ENCODE data around the gene RPL36. TPM values are rescaled to one million over a fixed set of nuclear protein-coding genes. Genes with fewer than 3 reads are reported as not detected.

RPL36 gene
- total RNA-seq, 1 donor from 2014 or later, result 1,000 TPM

DNA sequence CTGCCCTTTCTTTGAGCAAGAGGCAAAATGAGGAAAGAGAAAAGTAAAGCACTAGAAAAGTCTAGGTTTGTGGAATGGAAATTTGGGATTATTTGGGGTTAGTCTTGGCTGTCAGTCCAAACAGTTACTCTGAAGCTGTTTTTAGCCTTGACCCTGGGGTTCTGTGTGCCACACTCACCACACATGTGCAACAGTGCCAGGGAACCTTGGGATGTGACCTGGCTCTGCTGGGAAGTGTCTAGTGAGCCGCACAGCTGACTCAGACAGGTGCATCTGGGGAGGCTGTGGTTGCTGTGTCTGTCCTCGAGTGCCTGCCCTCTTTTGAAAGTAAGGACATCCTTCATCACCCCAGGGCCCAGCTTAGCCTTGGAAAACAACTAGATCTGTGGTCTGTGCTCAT lies 25.6 kb upstream of the RPL36 start:
- Mint-ChIP-seq H3K36me3 (ENCODE audit: low read depth) (peaks cover 47% of the 10 kb centered on the region), H3K9me3 (no peaks in the 10 kb centered on the region)

DNA sequence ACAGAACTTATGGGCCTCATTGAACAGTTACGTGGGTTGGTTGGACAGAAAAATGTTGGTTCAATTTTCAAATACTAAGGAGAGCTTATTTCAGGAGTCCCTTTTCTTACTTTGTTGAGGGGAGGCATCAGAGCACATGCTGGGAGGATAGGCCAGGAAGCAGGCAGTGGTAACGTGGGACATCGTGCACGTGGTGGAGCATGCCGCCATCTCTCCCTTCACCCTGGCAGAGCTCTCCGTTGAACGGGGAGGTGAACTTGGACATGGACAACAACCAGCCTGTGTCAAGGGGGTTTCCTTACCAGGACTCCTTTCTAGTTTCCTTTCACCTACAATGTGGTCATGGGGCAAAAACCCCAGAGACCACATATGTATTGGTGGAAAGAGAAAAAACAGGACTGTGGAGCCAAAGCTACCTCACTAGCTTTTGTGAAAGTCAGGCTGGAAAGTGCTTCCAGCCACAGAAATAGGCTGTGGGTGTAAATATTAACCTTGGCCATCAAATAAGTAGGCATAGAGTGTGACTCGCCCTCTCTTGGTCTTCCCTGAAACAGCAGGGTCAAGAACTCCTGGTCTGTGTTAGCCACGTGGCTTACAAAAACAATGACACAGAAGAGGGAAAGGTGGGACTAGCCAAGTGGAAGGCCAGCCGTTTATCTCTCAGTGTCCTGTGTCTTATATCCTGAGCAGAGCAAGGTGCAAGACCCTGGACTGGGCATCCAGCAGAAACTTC lies 24.1 kb upstream of the RPL36 start:
- Mint-ChIP-seq H3K9me3 (no peaks in the 10 kb centered on the region), H3K27me3 (ENCODE audit: insufficient read depth) (no peaks in the 10 kb centered on the region), H3K4me1 (ENCODE audit: low read depth) (peaks cover 10% of the 10 kb centered on the region), H3K36me3 (ENCODE audit: low read depth) (peaks cover 46% of the 10 kb centered on the region), H3K27ac (peak overlapping the region; percentile 64), H3K4me3 (no peak overlapping the region)
- intact Hi-C loops (cut with micrococcal nuclease), result no loop called here
- no peak for DNase-seq (ENCODE audit: low spot score)

More for the DNA sequence above, 25.6 kb upstream of the RPL36 start:
- intact Hi-C loops (cut with micrococcal nuclease), result no loop called here
- Mint-ChIP-seq H3K27me3 (ENCODE audit: insufficient read depth) (no peaks in the 10 kb centered on the region), H3K4me3 (no peak overlapping the region), H3K4me1 (ENCODE audit: low read depth) (peaks cover 10% of the 10 kb centered on the region), H3K27ac (no peak overlapping the region)
- no peak for DNase-seq (ENCODE audit: low spot score)

- intact Hi-C loops (cut with micrococcal nuclease), result no loop called here
- Mint-ChIP-seq H3K36me3 (ENCODE audit: low read depth) (peaks cover 45% of the 10 kb centered on the region), H3K9me3 (no peaks in the 10 kb centered on the region), H3K27ac (peak overlapping the region; percentile 77), H3K4me1 (ENCODE audit: low read depth) (peaks cover 10% of the 10 kb centered on the region), H3K27me3 (ENCODE audit: insufficient read depth) (no peaks in the 10 kb centered on the region), H3K4me3 (no peak overlapping the region)
- DNase-seq (ENCODE audit: low spot score), result no peak
Observed at GRCh38 chr19:5666921-5667610, 23.0 kb upstream of the RPL36 start.

DNA sequence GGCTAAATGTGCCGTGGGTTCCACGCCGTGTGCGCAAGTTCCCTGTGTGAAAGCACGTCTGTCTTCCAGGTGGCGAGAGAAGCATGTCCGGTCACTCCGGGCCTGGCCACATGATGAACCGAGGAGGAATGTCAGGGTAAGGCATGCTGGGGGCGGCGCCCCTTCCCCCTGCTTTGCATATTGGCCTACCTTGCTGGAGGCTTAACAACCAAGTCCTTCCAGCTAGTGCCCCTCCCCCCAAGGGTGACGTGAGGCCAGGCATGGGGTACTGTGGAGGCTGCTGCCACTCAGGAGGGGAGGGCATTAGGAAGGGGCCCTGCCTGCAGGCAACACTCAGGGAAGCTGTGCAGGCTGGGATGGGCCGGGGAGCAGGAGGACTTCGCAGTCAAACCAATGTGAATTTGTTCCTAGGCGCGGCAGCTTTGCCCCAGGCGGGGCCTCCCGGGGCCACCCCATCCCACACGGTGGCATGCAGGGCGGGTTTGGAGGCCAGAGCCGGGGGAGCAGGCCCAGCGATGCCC lies 22.3 kb upstream of the RPL36 start:
- Mint-ChIP-seq H3K27me3 (ENCODE audit: insufficient read depth) (no peaks in the 10 kb centered on the region), H3K9me3 (no peaks in the 10 kb centered on the region), H3K36me3 (ENCODE audit: low read depth) (peaks cover 45% of the 10 kb centered on the region), H3K27ac (no peak overlapping the region), H3K4me1 (ENCODE audit: low read depth) (peaks cover 10% of the 10 kb centered on the region), H3K4me3 (no peak overlapping the region)
- no peak for DNase-seq (ENCODE audit: low spot score)
- intact Hi-C loops (cut with micrococcal nuclease), result no loop called here

GRCh38 chr19:5669212-5669611 lies 20.9 kb upstream of the RPL36 start:
- intact Hi-C loops (cut with micrococcal nuclease), result no loop called here
- H3K9me3 Mint-ChIP-seq, result no peaks in the 10 kb centered on the region

DNA sequence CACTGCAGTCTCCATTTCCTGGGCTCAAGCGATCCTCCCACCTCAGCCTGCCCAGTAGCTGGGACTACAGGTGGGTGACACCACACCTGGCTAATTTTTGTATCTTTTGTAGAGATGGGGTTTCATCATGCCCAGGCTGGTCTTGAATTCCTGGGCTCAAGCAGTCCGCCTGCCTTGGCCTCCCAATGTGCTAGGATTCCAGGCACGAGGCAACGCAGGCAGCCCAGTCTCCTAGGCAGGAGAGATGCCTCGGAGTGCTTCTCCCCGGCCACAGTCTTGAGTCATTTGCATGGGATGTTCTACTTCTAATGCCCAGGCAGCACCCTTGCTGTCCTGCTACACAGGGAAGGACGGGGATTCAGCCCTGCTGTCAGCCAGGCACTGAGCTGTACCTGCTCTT lies 18.5 kb upstream of the RPL36 start:
- H3K36me3 Mint-ChIP-seq (ENCODE audit: low read depth), result peaks cover 35% of the 10 kb centered on the region
- H3K4me3 Mint-ChIP-seq, result no peak overlapping the region
- no peak for DNase-seq (ENCODE audit: low spot score)
- no peak overlapping the region for H3K27ac Mint-ChIP-seq
- H3K9me3 Mint-ChIP-seq, result no peaks in the 10 kb centered on the region
- no peaks in the 10 kb centered on the region for H3K4me1 Mint-ChIP-seq (ENCODE audit: low read depth)
- H3K27me3 Mint-ChIP-seq (ENCODE audit: insufficient read depth), result no peaks in the 10 kb centered on the region
- intact Hi-C loops (cut with micrococcal nuclease), result no loop called here

More at GRCh38 chr19:5669212-5669611, 20.9 kb upstream of the RPL36 start:
- H3K4me3 Mint-ChIP-seq, result no peak overlapping the region
- H3K36me3 Mint-ChIP-seq (ENCODE audit: low read depth), result peaks cover 48% of the 10 kb centered on the region
- no peak for DNase-seq (ENCODE audit: low spot score)
- H3K27me3 Mint-ChIP-seq (ENCODE audit: insufficient read depth), result no peaks in the 10 kb centered on the region
- peaks cover 10% of the 10 kb centered on the region for H3K4me1 Mint-ChIP-seq (ENCODE audit: low read depth)
- no peak overlapping the region for H3K27ac Mint-ChIP-seq

- Mint-ChIP-seq H3K4me3 (no peak overlapping the region), H3K4me1 (ENCODE audit: low read depth) (no peaks in the 10 kb centered on the region), H3K27ac (no peak overlapping the region), H3K9me3 (no peaks in the 10 kb centered on the region), H3K27me3 (ENCODE audit: insufficient read depth) (no peaks in the 10 kb centered on the region), H3K36me3 (ENCODE audit: low read depth) (peaks cover 28% of the 10 kb centered on the region)
- no peak for DNase-seq (ENCODE audit: low spot score)
- intact Hi-C loops (cut with micrococcal nuclease), result no loop called here
Observed at GRCh38 chr19:5672708-5673459, 17.2 kb upstream of the RPL36 start.

DNA sequence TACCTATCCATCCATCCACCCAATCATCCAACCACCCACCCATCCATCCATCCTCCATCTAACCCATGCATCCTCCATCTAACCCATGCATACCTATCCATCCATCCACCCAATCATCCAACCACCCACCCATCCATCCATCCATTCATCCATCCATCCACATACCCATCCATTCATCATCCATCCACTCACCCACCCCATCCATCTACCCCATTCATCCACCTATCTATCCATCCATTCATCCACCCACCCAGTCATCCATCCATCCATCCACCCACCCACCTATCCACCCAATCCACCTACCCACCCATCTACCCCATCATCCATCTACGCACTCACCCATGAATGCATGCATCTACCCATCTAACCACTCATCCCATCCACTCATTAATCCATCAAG lies 16.3 kb upstream of the RPL36 start:
- Mint-ChIP-seq H3K36me3 (ENCODE audit: low read depth) (peaks cover 26% of the 10 kb centered on the region), H3K4me3 (no peak overlapping the region), H3K9me3 (no peaks in the 10 kb centered on the region), H3K27me3 (ENCODE audit: insufficient read depth) (no peaks in the 10 kb centered on the region), H3K27ac (no peak overlapping the region), H3K4me1 (ENCODE audit: low read depth) (no peaks in the 10 kb centered on the region)
- intact Hi-C loops (cut with micrococcal nuclease), result no loop called here
- DNase-seq (ENCODE audit: low spot score), result no peak

DNA sequence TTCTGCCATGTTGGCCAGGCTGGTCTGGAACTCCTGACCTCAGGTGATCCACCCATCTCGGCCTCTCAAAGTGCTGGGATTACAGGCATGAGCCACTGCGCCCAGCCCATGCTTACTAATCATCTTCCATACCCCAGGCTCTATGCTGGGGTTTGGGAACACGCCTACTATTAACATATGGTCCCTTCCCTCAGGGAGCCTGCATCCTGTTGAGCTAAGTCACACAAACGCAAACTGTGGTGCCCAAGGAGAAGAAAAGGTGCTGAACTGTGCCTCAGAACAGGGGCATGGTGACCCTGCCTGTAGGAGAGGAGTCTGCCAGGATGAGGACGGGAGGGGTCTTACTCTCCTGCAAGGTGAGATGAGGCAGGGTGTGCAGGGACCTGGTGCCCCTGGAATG lies 15.4 kb upstream of the RPL36 start:
- Mint-ChIP-seq H3K9me3 (no peaks in the 10 kb centered on the region), H3K36me3 (ENCODE audit: low read depth) (peaks cover 22% of the 10 kb centered on the region), H3K27ac (no peak overlapping the region), H3K4me1 (ENCODE audit: low read depth) (peaks cover 6% of the 10 kb centered on the region), H3K4me3 (no peak overlapping the region), H3K27me3 (ENCODE audit: insufficient read depth) (no peaks in the 10 kb centered on the region)
- intact Hi-C loops (cut with micrococcal nuclease), result no loop called here
- DNase-seq (ENCODE audit: low spot score), result no peak

DNA sequence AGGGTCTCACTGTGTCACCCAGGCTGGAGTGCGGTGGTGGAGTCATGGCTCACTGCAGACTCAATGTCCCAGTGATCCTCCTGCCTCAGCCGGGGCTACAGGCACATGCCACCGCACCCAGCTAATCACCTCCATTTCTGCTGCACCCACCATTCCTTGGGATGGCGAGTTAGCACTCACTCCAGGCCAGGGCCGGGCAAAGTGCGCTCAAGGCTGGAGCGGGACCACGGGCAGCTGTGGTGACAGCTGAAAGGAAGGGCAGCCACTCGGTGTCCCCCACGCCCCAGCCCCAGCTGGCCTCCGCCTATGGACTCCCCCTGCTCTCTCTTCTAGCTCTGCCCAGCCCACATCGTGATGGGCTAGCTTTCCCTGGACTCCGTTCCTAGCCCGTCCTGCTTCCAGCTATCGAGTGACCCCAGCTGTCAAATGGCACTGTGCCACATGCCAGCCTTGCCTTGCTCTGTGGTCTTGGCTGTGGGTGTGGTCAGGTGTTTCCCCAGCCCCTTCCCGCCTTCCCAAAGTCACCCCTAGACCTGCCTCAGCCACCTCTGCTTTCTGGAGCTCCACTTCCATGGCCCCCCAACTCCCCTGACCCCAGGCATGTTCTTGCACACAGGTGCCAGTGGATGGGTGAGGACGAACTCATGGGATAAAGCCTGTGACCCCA lies 13.9 kb upstream of the RPL36 start:
- intact Hi-C loops (cut with micrococcal nuclease), result no loop called here
- no peak for DNase-seq (ENCODE audit: low spot score)
- Mint-ChIP-seq H3K9me3 (no peaks in the 10 kb centered on the region), H3K4me1 (ENCODE audit: low read depth) (peaks cover 12% of the 10 kb centered on the region), H3K36me3 (ENCODE audit: low read depth) (peaks cover 20% of the 10 kb centered on the region), H3K27ac (no peak overlapping the region), H3K4me3 (no peak overlapping the region), H3K27me3 (ENCODE audit: insufficient read depth) (no peaks in the 10 kb centered on the region)

DNA sequence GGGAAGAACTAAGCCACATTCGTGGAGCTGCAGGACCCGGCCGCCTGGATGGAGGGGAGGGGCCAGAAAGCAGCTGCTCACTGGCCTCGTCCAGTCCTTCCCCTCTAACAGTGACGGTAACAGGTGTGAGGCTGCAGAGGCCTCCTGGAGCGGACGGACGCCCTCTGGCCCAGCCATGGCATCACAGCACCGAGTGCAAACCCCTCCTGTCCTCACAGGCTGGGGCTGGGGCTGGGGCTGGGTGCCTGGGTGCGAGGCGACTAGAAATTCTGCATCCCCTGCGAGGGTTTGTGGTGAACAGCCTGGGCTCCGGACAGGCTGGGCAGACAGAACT lies 13.4 kb upstream of the RPL36 start:
- Mint-ChIP-seq H3K9me3 (no peaks in the 10 kb centered on the region), H3K4me1 (ENCODE audit: low read depth) (peaks cover 17% of the 10 kb centered on the region), H3K27ac (no peak overlapping the region), H3K36me3 (ENCODE audit: low read depth) (peaks cover 19% of the 10 kb centered on the region), H3K4me3 (no peak overlapping the region), H3K27me3 (ENCODE audit: insufficient read depth) (no peaks in the 10 kb centered on the region)
- no peak for DNase-seq (ENCODE audit: low spot score)
- intact Hi-C loops (cut with micrococcal nuclease), result no loop called here

- intact Hi-C loops (cut with micrococcal nuclease), result no loop called here
- Mint-ChIP-seq H3K27me3 (ENCODE audit: insufficient read depth) (peaks cover under 1% of the 10 kb centered on the region), H3K27ac (no peak overlapping the region), H3K9me3 (no peaks in the 10 kb centered on the region), H3K36me3 (ENCODE audit: low read depth) (peaks cover 16% of the 10 kb centered on the region), H3K4me3 (no peak overlapping the region), H3K4me1 (ENCODE audit: low read depth) (peaks cover 19% of the 10 kb centered on the region)
- no peak for DNase-seq (ENCODE audit: low spot score)
Observed at GRCh38 chr19:5677136-5677535, 13.0 kb upstream of the RPL36 start.

All from activated T-helper 1 cell treated with anti-CD3 and anti-CD28 coated beads, Interleukin-12 subunit alpha, Interleukin-12 subunit beta, Interleukin-2, Interleukin-4 antibody, amounts not matched to agents 30 ng/mL and 10 ng/mL and 1 ng/mL, durations not matched to agents 14 hours and 24 hours and 36 hours (primary cell).